GM08714 (cell line): Measurements from ENCODE around the gene CAPN7.
"Not testable (repeated sequence)": the region's sequence is repeated elsewhere in the genome, so short reads cannot be mapped to it uniquely, and the experiment has no call there.

Source experiments
- H3K4me3 ChIP-seq: fragments of 200-500 bp; sonication (Bioruptor generic); 2 replicates; pipeline ENCODE4 v1.5.1; 2014; ENCODE audit warnings: mild to moderate bottlenecking, low read length, inconsistent platforms
- ZNF274 ChIP-seq: IDR thresholded peaks from 2 replicates; pipeline ENCODE4 v1.6.1; 2012; ENCODE audit warnings: mild to moderate bottlenecking, low read depth, low read length

CAPN7 gene

DNA sequence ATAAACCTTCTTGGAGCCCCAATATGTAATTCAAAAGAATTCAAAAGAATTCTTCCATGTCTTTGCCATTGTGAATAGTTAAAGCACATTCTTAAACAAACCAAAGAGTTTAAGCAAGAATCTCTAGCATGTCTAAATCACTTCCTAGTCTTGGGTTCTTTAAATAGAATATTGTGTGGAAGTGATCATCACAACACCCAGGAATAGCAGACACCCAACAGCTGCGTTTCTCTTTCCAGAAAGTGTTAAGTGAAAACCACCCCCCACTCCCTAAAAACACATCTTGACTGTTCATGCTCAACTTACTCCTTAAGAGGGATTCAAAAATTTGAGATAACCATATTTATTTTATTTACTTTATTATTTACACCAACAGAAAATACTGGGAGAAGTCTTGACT is 24.1 kb upstream of the CAPN7 start:
- TF ChIP-seq ZNF274 = no peak
- H3K4me3 ChIP-seq = no peak overlapping the region

DNA sequence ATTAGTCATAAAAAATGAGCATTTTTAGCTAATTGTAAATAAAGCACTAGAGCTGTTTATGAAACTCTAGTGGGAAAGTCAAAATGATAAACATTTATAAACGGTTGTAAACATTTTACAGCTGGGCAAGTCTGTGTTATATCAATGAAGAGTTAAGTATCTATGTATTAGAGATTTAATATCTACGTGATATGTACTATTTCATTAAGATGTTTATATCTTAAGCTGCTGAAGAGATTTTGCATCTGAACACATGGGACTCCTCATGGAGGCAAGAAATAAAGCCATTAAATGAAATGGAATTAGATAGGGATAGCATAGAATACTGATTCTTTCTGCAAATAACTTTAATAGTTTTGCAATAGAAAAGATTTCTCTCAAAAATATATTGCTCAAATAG is 23.0 kb upstream of the CAPN7 start:
- no peak for TF ChIP-seq ZNF274
- no peak overlapping the region for H3K4me3 ChIP-seq

DNA sequence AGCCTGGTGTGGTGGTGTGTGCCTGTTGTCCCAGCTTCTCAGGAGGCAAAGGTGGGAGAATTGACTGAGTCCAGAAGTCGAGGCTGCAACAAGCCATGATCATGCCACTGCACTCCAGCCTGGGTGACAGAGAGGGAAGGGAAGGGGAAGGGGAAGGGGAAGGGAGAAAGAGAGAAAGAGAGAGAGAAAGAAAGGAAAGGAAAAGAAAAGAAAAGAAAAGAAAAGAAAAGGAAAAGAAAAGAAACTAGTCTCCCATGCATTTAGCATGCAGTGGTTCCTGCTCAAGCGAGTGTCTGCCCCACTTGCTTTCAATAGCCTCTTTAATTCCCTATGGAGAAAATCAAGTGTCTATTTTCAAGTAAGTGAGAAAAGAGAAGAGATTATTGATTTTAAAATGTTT is 20.6 kb upstream of the CAPN7 start:
- no peak overlapping the region for H3K4me3 ChIP-seq
- TF ChIP-seq ZNF274 = no peak

DNA sequence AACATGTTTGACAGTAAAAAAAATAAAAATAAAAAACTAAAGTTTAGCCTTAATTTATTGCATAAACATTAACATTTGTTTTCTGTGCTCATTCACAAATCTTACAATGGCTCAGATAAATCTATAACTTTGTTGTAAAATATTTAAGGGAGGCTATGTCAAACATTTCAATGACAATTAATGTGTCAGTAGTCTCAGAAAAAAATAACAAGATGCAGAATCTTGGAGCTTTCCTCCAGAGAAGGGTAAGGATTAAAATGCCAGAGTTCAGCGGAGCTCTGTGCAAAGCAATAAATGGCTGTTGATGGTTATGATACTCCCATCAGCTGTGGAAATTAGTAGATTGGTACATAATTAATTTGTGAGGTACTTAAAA is 20.0 kb upstream of the CAPN7 start:
- no peak for TF ChIP-seq ZNF274
- no peak overlapping the region for H3K4me3 ChIP-seq

DNA sequence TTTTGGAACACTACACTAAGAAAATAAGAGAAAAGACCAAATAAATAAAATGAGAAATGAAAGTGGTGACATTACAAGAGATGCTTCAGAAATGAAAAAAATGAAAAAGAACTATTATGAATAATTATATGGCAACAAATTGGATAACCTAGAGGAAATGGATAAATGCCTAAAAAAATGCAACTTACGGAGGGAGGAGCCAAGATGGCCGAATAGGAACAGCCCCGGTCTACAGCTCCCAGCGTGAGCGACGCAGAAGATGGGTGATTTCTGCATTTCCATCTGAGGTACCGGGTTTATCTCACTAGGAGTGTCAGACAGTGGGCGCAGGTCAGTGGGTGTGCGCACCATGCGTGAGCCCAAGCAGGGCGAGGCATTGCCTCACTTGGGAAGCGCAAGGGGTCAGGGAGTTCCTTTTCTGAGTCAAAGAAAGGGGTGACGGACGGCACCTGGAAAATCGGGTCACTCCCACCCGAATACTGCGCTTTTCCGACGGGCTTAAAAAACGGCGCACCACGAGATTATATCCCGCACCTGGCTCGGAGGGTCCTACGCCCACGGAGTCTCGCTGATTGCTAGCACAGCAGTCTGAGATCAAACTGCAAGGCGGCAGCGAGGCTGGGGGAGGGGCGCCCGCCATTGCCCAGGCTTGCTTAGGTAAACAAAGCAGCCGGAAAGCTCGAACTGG is 19.4 kb upstream of the CAPN7 start:
- not testable (repeated sequence) for H3K4me3 ChIP-seq

DNA sequence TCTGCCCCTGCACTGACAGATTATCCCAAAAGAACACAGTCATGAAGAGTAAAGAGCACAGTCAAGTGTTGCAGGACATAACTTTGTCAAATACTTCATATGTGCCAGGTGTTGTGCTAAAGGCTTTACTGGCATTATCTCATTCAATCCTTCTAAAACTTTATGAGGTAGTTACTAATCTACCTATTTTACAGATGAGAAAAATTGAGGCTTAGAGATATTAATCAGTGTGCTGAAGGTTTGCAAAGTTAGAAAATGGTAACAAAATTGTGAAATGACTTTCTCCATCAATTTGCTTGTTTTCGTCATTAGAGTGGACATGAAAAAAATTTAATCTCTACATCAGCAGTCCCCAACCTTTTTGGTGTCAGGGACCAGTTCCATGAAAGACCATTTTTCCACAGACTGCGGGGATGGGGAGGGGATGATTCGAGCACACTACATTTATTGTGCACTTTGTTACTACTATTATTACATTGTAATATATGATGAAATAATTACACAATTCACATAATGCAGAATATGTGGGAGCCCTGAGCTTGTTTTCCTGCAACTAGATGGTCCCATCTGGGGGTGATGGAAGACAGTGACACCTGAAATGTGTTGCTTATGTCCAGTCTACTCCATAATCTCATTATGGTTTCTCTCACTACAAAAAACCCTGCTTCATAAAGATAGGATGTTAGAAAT is 8.6 kb upstream of the CAPN7 start:
- no peak overlapping the region for H3K4me3 ChIP-seq
- TF ChIP-seq ZNF274 = no peak

DNA sequence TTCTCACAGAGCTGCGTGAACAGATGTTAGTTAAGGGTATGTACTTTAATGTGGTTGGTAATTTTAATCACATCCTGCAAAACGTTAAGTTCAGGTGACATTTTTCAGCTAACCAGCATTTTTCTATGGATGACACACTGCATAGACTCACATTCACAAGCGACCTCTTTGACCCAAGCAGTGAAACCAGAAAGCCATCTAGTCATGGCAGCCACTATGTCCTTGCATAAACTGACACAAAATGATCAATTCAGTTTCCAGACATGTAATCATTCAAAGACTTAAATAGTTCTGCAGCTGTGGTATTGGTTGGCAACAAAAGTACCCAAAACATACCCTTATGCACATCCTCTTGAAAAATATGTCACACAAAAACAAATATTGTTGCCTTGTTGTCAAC is 7.4 kb upstream of the CAPN7 start:
- no peak overlapping the region for H3K4me3 ChIP-seq
- TF ChIP-seq ZNF274 = no peak

DNA sequence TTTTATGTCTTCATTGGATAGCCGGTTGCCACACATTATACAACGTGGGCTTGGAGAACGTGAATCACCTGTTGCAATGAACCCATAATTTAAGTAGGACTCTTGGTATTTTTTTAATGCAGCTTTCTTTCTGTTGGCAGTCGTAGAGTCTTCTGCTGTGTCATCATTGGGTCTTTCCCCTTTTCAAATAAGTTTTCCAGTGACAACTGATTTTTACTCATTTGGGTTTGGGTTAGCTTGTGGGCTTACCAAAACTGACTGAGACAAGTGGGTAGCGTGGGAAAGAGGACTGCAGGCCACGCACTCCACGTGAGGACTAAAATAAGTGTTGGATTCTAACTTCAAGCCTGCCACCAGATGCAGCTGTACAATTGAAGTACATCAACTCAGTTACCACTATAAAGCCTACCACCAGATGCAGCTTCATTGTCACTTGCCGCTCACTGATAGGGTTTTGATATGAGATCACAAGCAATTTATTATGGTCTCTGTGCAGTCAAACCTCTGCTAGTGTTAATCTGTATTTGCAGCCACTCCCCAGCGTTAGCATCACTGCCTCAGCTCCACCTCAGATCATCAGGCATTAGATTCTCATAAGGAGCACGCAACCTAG is 6.4 kb upstream of the CAPN7 start:
- H3K4me3 ChIP-seq = no peak overlapping the region
- no peak for TF ChIP-seq ZNF274

DNA sequence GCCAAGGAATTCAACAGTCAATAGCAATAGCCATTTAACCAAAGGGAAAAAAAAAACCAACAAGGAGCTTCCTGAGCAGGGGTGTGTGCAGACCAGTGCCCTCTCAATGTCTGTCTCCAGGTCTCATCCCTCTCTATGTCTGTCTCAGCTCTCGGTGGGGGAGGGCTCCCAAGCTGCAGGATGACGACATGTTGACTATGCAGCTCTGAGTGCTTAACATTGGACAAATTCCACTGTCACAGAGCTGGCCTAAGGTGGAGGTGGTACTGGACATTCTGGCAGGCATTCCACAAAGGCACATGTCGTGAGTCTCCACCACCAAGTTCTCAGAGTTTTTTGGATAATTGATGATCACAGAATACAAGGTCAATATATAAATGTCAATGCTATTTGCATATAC is 2.0 kb upstream of the CAPN7 start:
- H3K4me3 ChIP-seq = no peak overlapping the region
- TF ChIP-seq ZNF274 = no peak

DNA sequence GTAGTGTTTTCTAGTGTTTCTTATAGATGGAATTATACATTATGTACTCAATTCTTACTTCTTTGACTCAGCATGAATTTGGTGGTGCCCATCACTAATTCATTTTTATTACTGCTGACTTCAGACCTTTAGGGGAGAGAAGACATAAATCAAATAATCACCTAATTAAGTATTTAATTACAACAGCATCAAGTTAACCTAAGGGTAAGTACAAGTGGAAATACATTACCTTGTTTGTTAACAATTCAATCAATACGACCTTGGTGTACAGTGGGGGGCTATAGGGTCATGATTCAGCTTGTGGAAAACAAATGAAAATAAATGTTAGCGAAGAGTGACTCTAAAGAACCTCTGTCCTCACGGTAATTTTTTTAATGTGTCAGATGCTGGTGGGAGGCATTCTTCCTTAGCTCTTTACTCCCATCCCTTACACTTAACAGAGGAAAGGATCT is 538 bp upstream of the CAPN7 start:
- peak overlapping the region; percentile 97 for H3K4me3 ChIP-seq
- TF ChIP-seq ZNF274 = no peak

DNA sequence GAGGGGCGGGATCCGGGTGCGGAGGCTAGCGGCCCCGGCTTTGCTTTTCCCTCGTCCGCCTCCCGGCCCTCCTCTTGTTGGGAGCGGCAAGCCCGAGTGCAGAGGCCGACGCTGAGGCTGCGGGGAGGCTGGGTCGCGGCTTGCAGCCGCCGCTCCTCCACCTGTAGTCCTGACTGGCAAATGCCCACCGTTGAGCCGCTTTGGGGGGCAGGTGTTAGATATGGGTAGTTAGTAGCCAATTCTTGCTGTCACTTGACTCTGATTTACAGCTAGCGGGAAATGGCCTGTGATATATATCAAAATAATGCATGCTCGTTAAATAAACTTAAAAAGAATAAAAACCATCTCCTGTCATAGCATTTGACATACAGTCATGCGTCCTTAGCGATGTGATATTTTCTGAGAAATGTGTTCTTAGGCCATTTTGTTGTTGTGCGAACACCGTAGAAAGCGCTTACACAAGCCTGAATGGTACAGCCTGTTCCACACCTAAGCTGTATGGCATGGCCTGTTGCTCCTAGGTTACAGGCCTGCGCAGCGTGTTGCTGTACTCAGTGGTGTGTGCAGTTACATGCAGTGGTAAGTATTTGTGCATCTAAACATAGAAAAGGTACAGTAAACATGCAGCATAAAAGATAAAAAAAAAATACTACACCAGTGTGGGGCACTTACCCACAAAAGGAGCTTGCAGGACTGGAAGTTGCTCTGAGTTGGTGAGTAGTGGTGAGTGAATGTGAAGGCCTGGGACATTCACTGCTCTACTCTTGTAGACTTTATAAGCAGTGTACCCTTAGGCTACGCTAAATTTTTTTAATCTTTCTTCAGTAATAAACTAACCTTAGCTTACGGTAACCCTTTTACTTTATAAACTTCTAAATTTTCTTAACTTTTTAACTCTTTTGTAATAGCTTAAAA is 873 bp downstream of the CAPN7 start:
- no peak for TF ChIP-seq ZNF274
- peak overlapping the region; percentile 97 for H3K4me3 ChIP-seq

DNA sequence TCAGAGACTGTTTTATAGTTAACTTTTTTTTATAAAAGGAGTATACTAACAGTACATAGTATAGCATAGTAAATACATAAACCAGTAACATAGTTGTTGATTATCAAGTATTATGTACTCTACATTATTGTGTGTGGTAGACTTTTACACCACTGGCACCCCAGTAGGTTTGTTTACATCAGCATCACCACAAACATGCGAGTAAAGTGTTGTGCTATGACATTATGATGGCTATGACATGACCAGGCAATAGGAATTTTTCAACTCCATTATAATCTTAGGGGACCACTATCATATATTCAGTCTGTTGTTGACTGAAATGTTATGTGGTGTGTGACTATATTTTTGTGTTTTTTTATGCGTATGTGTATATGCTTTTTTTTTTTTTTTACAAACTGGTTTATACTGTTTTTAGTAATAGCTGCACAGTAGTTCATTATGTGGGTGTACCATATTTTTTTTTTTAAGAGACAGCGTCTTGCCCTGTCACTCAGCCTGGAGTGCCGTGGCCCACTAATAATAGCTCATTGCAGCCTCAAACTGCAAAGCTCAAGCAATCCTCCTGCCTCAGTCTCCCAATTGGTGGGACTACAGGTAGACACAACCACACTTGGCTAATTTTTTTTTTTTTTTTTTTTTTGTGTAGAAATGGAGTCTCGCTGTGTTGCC is 1.9 kb downstream of the CAPN7 start:
- H3K4me3 ChIP-seq = peak overlapping the region; percentile 97; the same call in 1 of the 2 replicates
- TF ChIP-seq ZNF274 = no peak

DNA sequence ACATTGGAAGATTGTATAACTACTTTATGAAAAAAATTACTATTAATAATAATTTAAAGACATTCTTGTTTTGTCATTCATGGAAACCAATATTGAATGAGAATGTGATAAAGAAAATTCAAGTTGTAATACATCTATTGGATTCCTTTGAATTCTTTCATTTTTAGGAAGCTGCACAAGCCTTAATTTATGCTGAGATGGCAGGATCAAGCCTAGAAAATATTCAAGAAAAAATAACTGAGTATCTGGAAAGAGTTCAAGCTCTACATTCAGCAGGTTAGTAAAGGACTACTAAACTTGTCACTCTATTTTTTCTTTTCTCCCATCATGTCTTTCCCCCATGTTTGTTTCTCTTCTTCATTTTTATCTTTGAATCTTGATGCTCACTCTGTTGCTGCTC is 5.9 kb downstream of the CAPN7 start:
- H3K4me3 ChIP-seq = no peak overlapping the region
- TF ChIP-seq ZNF274 = no peak

DNA sequence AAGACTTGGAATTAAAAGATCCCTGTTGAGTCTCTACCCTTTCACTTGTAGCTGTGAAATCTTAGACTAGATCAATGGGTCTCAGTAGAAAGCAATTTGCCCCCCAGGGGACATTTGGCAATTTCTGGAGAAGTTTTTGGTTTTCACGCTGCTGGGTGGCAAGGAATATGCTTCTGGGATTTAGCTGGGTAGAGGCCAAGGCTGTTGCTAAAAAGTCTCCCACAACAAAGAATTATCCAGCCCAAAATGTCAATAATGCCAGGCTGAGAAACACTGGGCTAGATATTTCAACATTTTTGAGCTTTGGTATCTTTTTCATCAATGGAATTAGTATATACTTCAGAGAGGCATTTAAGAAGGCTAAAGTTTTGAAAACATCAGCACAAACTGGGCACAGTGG is 8.7 kb downstream of the CAPN7 start:
- no peak for TF ChIP-seq ZNF274
- H3K4me3 ChIP-seq = no peak overlapping the region
